ENCODE results near the gene TLE6. TPM values are rescaled to one million over a fixed set of nuclear protein-coding genes. Genes with fewer than 3 reads are reported as not detected.
A peak's percentile ranks its signal among the peaks of the same experiment; 100 is the strongest.

The TLE6 gene
- total and polyA plus RNA-seq, 2 of the 13 experiments (the other 11 are each of a cell fraction or from before 2014, with no cell fraction given), result 0.24 to 5.5 TPM

- no peak for TF ChIP-seq ZNF879 (CRISPR knock-in tag; IDR thresholded peaks at IDR 0.05)
- TF ChIP-seq SP1 (IDR thresholded peaks at IDR 0.05), result no peak
- peak; percentile 26; the same call in 1 of the 2 replicates for TF ChIP-seq SP1 (CRISPR knock-in tag; IDR thresholded peaks at IDR 0.05)
- no peak for TF ChIP-seq ZNF878 (CRISPR knock-in tag; IDR thresholded peaks at IDR 0.05)
- TF ChIP-seq PHF21A (CRISPR knock-in tag; IDR thresholded peaks at IDR 0.05), result peak; percentile 25; the same call in 1 of the 2 replicates
- TF ChIP-seq MTA1 (CRISPR knock-in tag; IDR thresholded peaks at IDR 0.05; ENCODE audit: borderline replicate concordance), result no peak
- 0 out of 2 replicates have a peak, but pooled peaks have one; percentile 39 for TF ChIP-seq SMYD3 (CRISPR knock-in tag; IDR thresholded peaks at IDR 0.05)
- peak; percentile 30; the same call in 1 of the 2 replicates for TF ChIP-seq FOSL2 (CRISPR knock-in tag; IDR thresholded peaks at IDR 0.05)
- TF ChIP-seq SNAPC2 (CRISPR knock-in tag; IDR thresholded peaks at IDR 0.05), result peak; percentile 31; the same call in 1 of the 2 replicates
- TF ChIP-seq PLSCR1 (CRISPR knock-in tag; IDR thresholded peaks at IDR 0.05; ENCODE audit: borderline replicate concordance), result no peak
- TF ChIP-seq ZNF501 (CRISPR knock-in tag; IDR thresholded peaks at IDR 0.05), result 0 out of 2 replicates have a peak, but pooled peaks have one; percentile 27
- no peak for TF ChIP-seq ZNF382 (CRISPR knock-in tag; IDR thresholded peaks at IDR 0.05; ENCODE audit: borderline replicate concordance)
- no peak for TF ChIP-seq PTBP1 (IDR thresholded peaks at IDR 0.05; ENCODE audit: low read depth, low read length, poor library complexity, severe bottlenecking)
- no peak for TF ChIP-seq ZNF770 (CRISPR knock-in tag; IDR thresholded peaks at IDR 0.05)
- TF ChIP-seq ZNF24 (IDR thresholded peaks at IDR 0.05), result no peak
- TF ChIP-seq GABPB1 (CRISPR knock-in tag; IDR thresholded peaks at IDR 0.05), result peak; percentile 16; the same call in 1 of the 2 replicates
- TF ChIP-seq SRSF4 (IDR thresholded peaks at IDR 0.05; ENCODE audit: low read depth, low read length, poor library complexity, severe bottlenecking), result no peak
- TF ChIP-seq NCOA5 (CRISPR knock-in tag; IDR thresholded peaks at IDR 0.05), result no peak
- TF ChIP-seq RAD21 (CRISPR knock-in tag; IDR thresholded peaks at IDR 0.05), result peak; percentile 73; the same call in 1 of the 2 replicates
- peak; percentile 29; the same call in 1 of the 2 replicates for TF ChIP-seq FOXA3 (CRISPR knock-in tag; IDR thresholded peaks at IDR 0.05)
- TF ChIP-seq KDM3A (CRISPR knock-in tag; IDR thresholded peaks at IDR 0.05; ENCODE audit: low read depth), result 0 out of 2 replicates have a peak, but pooled peaks have one; percentile 24
- TF ChIP-seq DR1 (CRISPR knock-in tag; IDR thresholded peaks at IDR 0.05), result no peak
- no peak for TF ChIP-seq ZNF607 (CRISPR knock-in tag; IDR thresholded peaks at IDR 0.05; ENCODE audit: borderline replicate concordance)
- TF ChIP-seq RFX5 (IDR thresholded peaks at IDR 0.05; ENCODE audit: low read depth, low read length), result peak; percentile 56; the same call in 1 of the 2 replicates
- peak; percentile 98 for TF ChIP-seq ZBTB21 (CRISPR knock-in tag; IDR thresholded peaks at IDR 0.05)
- no peak for TF ChIP-seq ZNF550 (CRISPR knock-in tag; IDR thresholded peaks at IDR 0.05; ENCODE audit: borderline replicate concordance)
Measured at GRCh38 chr19:2962018-2962670, 15.2 kb upstream of the TLE6 start (continued).

Measured in HepG2 (cell line).